ENCODE measurements around the gene SPEF1. TPM values are rescaled to one million over a fixed set of nuclear protein-coding genes. Genes with fewer than 3 reads are reported as not detected.

SPEF1 gene
- total RNA-seq, 2 donors from 2014 or later = not detected

GRCh38 chr20:3755269-3755668 is 26.0 kb downstream of the SPEF1 start:
- no peak overlapping the region for H3K27ac ChIP-seq
- no peak for DNase-seq
- H3K9me3 ChIP-seq = no peaks in the 10 kb centered on the region
- H3K9ac ChIP-seq (ENCODE audit: low read depth in 2 of 2, low read length in 2 of 2) = no peak overlapping the region
- TF ChIP-seq CTCF (IDR thresholded peaks at IDR 0.05) = no peak
- H3K27me3 ChIP-seq = peaks cover 10% of the 10 kb centered on the region
- H3K4me3 ChIP-seq = no peak overlapping the region
- H3K4me1 ChIP-seq = no peaks in the 10 kb centered on the region
- no peaks in the 10 kb centered on the region for H3K36me3 ChIP-seq
- intact Hi-C loops (cut with DNase I) = no loop called here

GRCh38 chr20:3754276-3754630 is 27.0 kb downstream of the SPEF1 start:
- no peaks in the 10 kb centered on the region for H3K36me3 ChIP-seq
- peaks cover 15% of the 10 kb centered on the region for H3K27me3 ChIP-seq
- H3K27ac ChIP-seq = no peak overlapping the region
- H3K9ac ChIP-seq (ENCODE audit: low read depth in 2 of 2, low read length in 2 of 2) = no peak overlapping the region
- TF ChIP-seq CTCF (IDR thresholded peaks at IDR 0.05) = no peak
- H3K4me3 ChIP-seq = no peak overlapping the region
- H3K4me1 ChIP-seq = no peaks in the 10 kb centered on the region
- no peak for DNase-seq
- intact Hi-C loops (cut with DNase I) = no loop called here
- no peaks in the 10 kb centered on the region for H3K9me3 ChIP-seq

- Histone ChIP-seq H3K27me3 (peaks cover 15% of the 10 kb centered on the region), H3K36me3 (no peaks in the 10 kb centered on the region), H3K4me3 (no peak overlapping the region), H3K9ac (ENCODE audit: low read depth in 2 of 2, low read length in 2 of 2) (no peak overlapping the region), H3K27ac (no peak overlapping the region), H3K4me1 (no peaks in the 10 kb centered on the region), H3K9me3 (no peaks in the 10 kb centered on the region)
- no peak for DNase-seq
- intact Hi-C loops (cut with DNase I) = no loop called here
- TF ChIP-seq CTCF (IDR thresholded peaks at IDR 0.05) = no peak
These were observed 27.6 kb downstream of the SPEF1 start for GRCh38 chr20:3753501-3754275.

GRCh38 chr20:3753098-3753497 is 28.1 kb downstream of the SPEF1 start:
- H3K27me3 ChIP-seq = peaks cover 15% of the 10 kb centered on the region
- no peaks in the 10 kb centered on the region for H3K36me3 ChIP-seq
- TF ChIP-seq CTCF (IDR thresholded peaks at IDR 0.05) = peak; percentile 78
- intact Hi-C loops (cut with DNase I) = no loop called here
- no peaks in the 10 kb centered on the region for H3K9me3 ChIP-seq
- H3K9ac ChIP-seq (ENCODE audit: low read depth in 2 of 2, low read length in 2 of 2) = no peak overlapping the region
- no peak overlapping the region for H3K27ac ChIP-seq
- DNase-seq = peak; percentile 72
- no peak overlapping the region for H3K4me3 ChIP-seq
- H3K4me1 ChIP-seq = no peaks in the 10 kb centered on the region

- no peaks in the 10 kb centered on the region for H3K36me3 ChIP-seq
These were observed 28.9 kb downstream of the SPEF1 start for GRCh38 chr20:3752386-3752759.

More at GRCh38 chr20:3752386-3752759, 28.9 kb downstream of the SPEF1 start:
- Histone ChIP-seq H3K4me3 (peak overlapping the region; percentile 34), H3K9ac (ENCODE audit: low read depth in 2 of 2, low read length in 2 of 2) (no peak overlapping the region), H3K4me1 (no peaks in the 10 kb centered on the region), H3K9me3 (no peaks in the 10 kb centered on the region), H3K27ac (no peak overlapping the region), H3K27me3 (peaks cover 15% of the 10 kb centered on the region)
- intact Hi-C loops (cut with DNase I) = no loop called here
- DNase-seq = no peak
- TF ChIP-seq CTCF (IDR thresholded peaks at IDR 0.05) = no peak

Measured in colonic mucosa (tissue), 4 donors.